Medulla oblongata (tissue), 1 donor: ENCODE results near the gene C1QL2.

Experiments
- DNase-seq: peaks from one replicate; pipeline ENCODE4 v3.0.0-alpha.2; 2015; ENCODE audit errors: extremely low spot score

C1QL2 gene

GRCh38 chr2:119106301-119106897, 52.2 kb downstream of the C1QL2 start:
- DNase-seq = peak; percentile 38
